Rectal smooth muscle tissue (tissue), 1 donor: Measurements from ENCODE around the gene HID1.

Experiments used
- H3K27ac ChIP-seq: one replicate; pipeline ENCODE4 v1.7.0; 2013; ENCODE audit warnings: low read depth, low read length, inconsistent platforms
- H3K27me3 ChIP-seq: one replicate; pipeline ENCODE4 v1.7.0; 2013; ENCODE audit warnings: low read length; ENCODE audit not compliant: control insufficient read depth, insufficient read depth
- H3K36me3 ChIP-seq: one replicate; pipeline ENCODE4 v1.7.0; 2013; ENCODE audit warnings: low read length; ENCODE audit not compliant: control insufficient read depth, insufficient read depth
- H3K4me1 ChIP-seq: one replicate; pipeline ENCODE4 v1.7.0; 2013; ENCODE audit warnings: low read length; ENCODE audit not compliant: control insufficient read depth, insufficient read depth
- H3K4me3 ChIP-seq: one replicate; pipeline ENCODE4 v1.7.0; 2013; ENCODE audit warnings: low read length
- H3K9ac ChIP-seq: one replicate; pipeline ENCODE4 v1.7.0; 2013; ENCODE audit warnings: low read length

HID1 gene

GRCh38 chr17:74959826-74960515 is 12.6 kb downstream of the HID1 start:
- Histone ChIP-seq H3K4me1 (no peaks in the 10 kb centered on the region), H3K36me3 (no peaks in the 10 kb centered on the region), H3K27ac (no peak overlapping the region), H3K4me3 (no peak overlapping the region), H3K27me3 (no peaks in the 10 kb centered on the region), H3K9ac (no peak overlapping the region)

DNA sequence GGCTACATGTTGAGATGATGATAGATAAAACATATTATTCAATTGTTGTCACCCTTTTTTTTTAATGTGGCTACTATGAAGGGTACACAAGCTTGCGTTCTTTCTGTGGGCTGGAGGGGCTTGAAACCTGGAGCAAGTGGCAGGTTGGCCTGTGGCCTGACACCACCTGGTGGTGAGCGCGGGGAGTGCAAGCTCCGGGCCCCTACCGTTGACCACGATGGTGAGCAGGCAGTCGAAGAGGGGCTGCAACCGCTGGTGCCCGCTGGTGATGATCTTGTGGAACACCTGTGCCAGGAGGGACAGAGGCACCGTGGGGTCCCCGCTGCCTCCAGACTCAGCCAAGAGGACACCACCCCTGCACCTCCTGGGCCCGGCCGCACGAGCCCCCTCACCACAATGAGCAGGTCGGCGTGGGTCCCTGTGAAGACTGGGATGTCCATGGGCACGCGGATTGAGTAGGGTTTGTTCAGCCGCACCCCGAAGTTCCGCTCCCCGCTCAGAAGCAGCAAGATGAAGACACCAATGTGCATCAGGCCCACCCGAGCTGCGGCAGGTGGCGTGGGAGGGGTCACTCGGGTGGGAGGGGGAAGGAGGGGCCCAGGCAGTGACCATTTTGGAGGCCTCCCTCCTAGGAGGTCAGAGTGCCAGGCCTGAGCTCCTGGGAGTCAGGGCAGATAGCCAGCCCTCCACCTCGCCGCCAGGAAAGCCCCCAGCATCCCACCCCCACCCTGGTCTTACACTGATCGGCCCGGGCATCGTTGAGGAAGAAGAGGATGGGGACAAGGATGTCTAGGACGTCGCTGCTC is 14.4 kb downstream of the HID1 start:
- Histone ChIP-seq H3K9ac (no peak overlapping the region), H3K27me3 (no peaks in the 10 kb centered on the region), H3K36me3 (no peaks in the 10 kb centered on the region), H3K4me1 (no peaks in the 10 kb centered on the region), H3K27ac (no peak overlapping the region), H3K4me3 (no peak overlapping the region)

GRCh38 chr17:74956093-74956492 is 16.5 kb downstream of the HID1 start:
- H3K36me3 ChIP-seq: no peaks in the 10 kb centered on the region
- H3K27ac ChIP-seq: no peak overlapping the region
- no peaks in the 10 kb centered on the region for H3K4me1 ChIP-seq
- no peak overlapping the region for H3K4me3 ChIP-seq
- peaks cover under 1% of the 10 kb centered on the region for H3K27me3 ChIP-seq
- no peak overlapping the region for H3K9ac ChIP-seq

DNA sequence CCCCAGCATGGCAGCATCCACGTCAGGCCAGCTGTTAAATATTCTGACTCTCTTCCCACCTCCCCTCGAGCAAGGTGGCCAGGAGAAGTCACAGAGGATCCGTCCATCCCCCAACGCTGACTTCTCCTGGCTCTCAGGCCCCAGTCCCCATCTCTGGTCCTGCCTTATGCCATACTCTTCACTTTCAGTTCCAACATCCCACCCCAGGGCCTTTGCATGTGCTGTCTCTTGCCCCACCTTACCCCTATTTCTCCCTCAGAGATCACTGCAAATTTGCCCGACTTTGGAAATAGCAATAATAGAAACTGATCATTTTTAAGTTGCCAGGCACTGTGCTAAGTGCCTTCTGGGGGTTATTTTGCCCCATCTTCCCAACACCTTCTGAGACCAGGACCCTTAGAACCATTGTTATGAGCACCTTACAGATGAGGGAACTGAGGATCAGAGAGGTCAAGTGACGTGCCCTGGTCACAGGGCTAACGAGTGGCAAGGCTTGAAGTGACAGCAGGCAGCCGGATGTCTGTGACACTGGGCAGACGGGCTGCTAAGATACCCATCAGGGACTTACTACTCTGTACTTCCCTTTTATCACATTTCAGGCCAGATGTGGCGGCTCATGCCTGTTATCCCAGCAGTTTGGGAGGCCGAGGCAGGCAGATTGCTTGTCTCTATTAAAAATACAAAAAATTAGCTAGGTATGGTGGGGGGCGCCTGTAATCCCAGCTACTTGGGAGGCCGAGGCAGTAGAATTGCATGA is 17.7 kb downstream of the HID1 start:
- Histone ChIP-seq H3K27ac (no peak overlapping the region), H3K36me3 (no peaks in the 10 kb centered on the region), H3K27me3 (peaks cover 3% of the 10 kb centered on the region), H3K9ac (no peak overlapping the region), H3K4me3 (no peak overlapping the region), H3K4me1 (no peaks in the 10 kb centered on the region)

- no peak overlapping the region for H3K9ac ChIP-seq
- no peak overlapping the region for H3K4me3 ChIP-seq
- H3K27me3 ChIP-seq: peaks cover 3% of the 10 kb centered on the region
- no peaks in the 10 kb centered on the region for H3K36me3 ChIP-seq
- H3K27ac ChIP-seq: no peak overlapping the region
- no peaks in the 10 kb centered on the region for H3K4me1 ChIP-seq
These were observed 18.4 kb downstream of the HID1 start for GRCh38 chr17:74954115-74954514.

DNA sequence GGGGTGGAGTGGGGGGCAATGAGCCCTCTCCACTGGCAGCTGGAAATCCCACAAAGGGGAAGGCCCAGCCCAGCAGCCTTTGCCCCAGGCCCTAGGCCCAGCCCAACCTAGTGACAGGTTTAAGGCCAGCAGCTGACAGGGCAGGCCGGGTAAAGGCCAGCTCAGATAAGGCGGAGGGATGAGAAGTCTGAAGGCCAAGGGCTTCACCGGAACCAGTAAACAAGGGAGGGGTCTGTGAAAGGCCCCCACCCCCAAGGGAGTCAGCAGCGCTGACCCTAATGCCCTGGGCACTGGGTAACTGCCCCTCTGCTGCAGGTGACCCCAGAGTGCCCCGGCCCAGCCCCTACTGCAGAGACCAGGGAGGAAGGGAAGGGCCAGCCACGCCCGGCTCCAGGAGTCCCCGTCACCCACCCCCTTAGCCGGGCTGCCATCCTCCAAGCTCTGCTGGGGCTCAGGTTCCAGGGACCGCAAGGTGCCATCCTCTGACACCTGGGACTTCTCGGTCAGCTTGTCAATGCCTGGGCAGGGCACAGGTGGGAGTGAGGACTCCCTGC is 19.3 kb downstream of the HID1 start:
- Histone ChIP-seq H3K27me3 (peaks cover 3% of the 10 kb centered on the region), H3K4me3 (no peak overlapping the region), H3K36me3 (no peaks in the 10 kb centered on the region), H3K9ac (no peak overlapping the region), H3K27ac (no peak overlapping the region), H3K4me1 (no peaks in the 10 kb centered on the region)

DNA sequence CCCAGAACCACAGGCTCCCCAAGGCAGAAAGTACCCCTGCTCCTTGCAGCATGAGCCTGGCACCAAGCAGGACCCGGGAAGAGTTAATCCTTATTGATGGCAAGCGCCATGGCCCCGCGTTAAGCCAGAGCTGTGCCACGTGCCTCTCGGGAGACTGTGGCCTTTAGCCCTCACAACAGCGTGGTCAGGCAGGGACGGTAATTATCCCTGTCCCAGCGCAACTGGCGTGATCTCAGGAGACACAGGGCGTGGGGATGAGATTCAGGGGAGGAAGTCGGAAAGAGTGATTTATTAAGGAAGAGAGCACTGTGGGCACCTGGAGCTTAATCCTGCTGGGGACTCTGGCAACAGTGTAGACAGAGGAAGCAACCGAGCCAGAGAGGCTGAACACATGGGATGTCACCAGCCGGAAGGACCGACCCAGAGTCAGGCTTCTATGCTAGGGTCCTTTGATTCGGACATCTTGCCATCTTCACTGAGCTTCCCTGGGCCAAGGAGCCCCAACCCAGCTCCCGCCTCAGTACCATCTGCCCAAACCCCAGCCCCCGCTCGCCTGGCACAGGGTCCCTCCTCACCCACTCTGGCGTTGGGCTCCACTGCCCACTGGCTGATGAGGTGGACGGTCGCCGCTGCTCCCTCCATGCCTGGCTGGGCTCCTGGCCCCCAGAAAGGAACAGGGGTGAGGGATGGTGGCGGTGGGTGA is 20.0 kb downstream of the HID1 start:
- Histone ChIP-seq H3K27ac (no peak overlapping the region), H3K4me3 (no peak overlapping the region), H3K27me3 (peaks cover 3% of the 10 kb centered on the region), H3K4me1 (no peaks in the 10 kb centered on the region), H3K9ac (no peak overlapping the region), H3K36me3 (no peaks in the 10 kb centered on the region)

DNA sequence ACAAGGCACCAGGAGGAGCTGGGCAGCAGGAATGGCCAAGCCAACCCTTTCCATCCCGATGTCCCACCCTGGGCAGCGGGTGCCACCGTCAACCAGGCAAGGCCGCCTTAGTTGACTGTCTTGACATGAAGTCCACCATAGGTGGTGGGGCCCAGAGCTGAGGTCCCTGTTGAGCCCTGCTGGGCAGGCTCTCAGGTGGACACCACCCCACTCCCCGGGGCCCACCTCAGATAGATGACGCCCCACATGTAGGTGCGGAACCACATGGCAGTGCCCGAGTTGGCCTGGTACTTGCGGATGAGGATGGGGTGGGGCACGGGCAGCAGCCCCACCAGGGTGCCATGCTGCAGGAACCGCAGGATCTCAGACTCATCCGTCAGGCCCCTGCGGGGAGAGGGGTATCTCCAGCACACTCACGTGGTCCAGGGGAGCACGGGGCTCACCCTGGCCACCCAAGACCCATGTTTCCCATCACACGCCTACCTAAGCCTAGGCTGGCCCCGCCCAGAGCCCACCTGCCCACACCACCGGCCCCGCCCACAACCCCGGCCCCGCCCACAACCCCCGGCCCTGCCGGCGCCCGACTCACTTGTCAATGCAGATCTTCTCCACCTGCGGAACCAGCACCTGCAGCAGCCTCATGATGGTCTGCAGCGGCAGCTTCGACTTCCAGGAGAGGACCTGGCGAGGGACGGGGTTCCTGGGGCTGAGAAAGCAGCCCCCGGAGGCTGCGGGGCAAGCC is 20.7 kb downstream of the HID1 start:
- Histone ChIP-seq H3K4me3 (no peak overlapping the region), H3K36me3 (no peaks in the 10 kb centered on the region), H3K27ac (no peak overlapping the region), H3K4me1 (no peaks in the 10 kb centered on the region), H3K9ac (no peak overlapping the region), H3K27me3 (peaks cover 3% of the 10 kb centered on the region)

DNA sequence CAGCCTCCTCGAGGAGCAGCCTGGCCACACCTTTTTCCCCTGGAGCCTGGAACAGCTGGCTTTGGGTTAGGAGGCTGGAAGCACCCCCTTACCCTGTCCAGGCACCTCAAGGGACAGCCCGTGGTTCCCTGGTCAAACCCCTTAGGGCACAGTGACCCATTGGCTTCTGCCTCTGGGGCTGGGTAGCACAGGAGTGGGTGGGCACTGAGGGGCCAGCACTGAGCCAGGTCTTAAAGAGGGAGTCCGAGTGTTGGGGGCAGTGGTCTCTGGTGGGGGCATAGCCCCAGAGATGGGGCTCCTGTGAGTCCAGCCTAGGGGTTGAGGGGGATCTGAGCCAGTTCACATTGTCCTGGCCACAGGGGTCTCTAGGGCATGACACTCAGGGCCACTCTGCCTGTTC is 21.5 kb downstream of the HID1 start:
- no peak overlapping the region for H3K27ac ChIP-seq
- no peak overlapping the region for H3K4me3 ChIP-seq
- H3K4me1 ChIP-seq: no peaks in the 10 kb centered on the region
- peaks cover 3% of the 10 kb centered on the region for H3K27me3 ChIP-seq
- no peaks in the 10 kb centered on the region for H3K36me3 ChIP-seq
- H3K9ac ChIP-seq: no peak overlapping the region

- Histone ChIP-seq H3K4me3 (no peak overlapping the region), H3K4me1 (no peaks in the 10 kb centered on the region), H3K36me3 (no peaks in the 10 kb centered on the region), H3K9ac (no peak overlapping the region), H3K27ac (no peak overlapping the region), H3K27me3 (peaks cover 3% of the 10 kb centered on the region)
These were observed 22.4 kb downstream of the HID1 start for GRCh38 chr17:74950207-74950606.

DNA sequence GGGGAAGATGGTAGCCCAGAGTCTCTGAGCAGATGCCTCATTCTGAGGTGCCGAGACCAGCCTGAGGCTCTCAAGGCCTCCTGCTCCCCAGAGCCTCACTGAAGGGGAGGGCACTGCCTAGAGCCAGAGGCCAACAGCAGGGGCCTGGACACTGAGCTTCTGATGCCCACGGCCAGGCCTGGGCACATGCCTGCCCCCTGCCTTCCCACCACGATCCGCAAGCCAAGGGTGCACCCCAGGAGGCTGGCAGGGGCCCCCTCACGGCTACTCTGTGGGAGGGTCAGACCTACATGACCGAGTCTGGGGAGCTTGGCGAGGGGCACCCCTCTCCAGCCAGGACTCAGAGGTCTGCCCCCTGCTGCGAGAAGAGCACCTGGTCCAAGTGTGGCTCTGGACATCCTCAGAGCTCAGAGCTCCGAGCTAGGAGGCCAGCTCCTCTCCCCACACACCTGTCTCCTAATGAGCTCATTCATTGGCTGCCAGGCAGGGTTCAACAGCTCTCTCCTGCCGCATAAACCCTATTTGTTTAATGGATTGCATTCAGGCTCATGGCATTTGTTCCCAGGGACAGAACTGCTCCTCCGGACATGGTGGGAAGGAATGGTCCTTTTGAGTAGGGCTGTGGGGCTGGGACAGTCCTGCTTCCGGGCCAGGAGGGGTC is 23.0 kb downstream of the HID1 start:
- H3K4me1 ChIP-seq: no peaks in the 10 kb centered on the region
- H3K9ac ChIP-seq: no peak overlapping the region
- H3K4me3 ChIP-seq: no peak overlapping the region
- H3K27ac ChIP-seq: no peak overlapping the region
- H3K27me3 ChIP-seq: peaks cover 3% of the 10 kb centered on the region
- no peaks in the 10 kb centered on the region for H3K36me3 ChIP-seq
